HG02610 (cell line): ENCODE data around the gene DEDD2.

Source experiments
- ATAC-seq: cut with Tn5 transposase; IDR thresholded peaks from one replicate; pipeline ENCODE4 v1.9.1; 2021; ENCODE audit warnings: mild to moderate bottlenecking, moderate library complexity; ENCODE audit not compliant: unreplicated experiment

The DEDD2 gene

GRCh38 chr19:42229301-42229854, 11.9 kb upstream of the DEDD2 start:
- no peak for ATAC-seq

GRCh38 chr19:42228641-42229040, 11.2 kb upstream of the DEDD2 start:
- ATAC-seq, result no peak

- no peak for ATAC-seq
These were observed 9.4 kb upstream of the DEDD2 start for GRCh38 chr19:42226886-42227285.

- no peak for ATAC-seq
These were observed 8.3 kb upstream of the DEDD2 start for GRCh38 chr19:42225718-42226292.

- ATAC-seq, result no peak
These were observed 7.7 kb upstream of the DEDD2 start for GRCh38 chr19:42224940-42225717.

GRCh38 chr19:42220751-42221097, 3.2 kb upstream of the DEDD2 start:
- ATAC-seq, result no peak

GRCh38 chr19:42219812-42220750, 2.6 kb upstream of the DEDD2 start, which contains the start of gene ZNF526:
TSS of gene ZNF526 (plus strand) at chr19:42220312. CDS start at chr19:42224404, 4,092 bp downstream.
- peak; percentile 75 for ATAC-seq

- ATAC-seq, result no peak
These were observed 591 bp downstream of the DEDD2 start for GRCh38 chr19:42216653-42217519.

GRCh38 chr19:42214810-42215485, 2.5 kb downstream of the DEDD2 start:
- ATAC-seq, result no peak

- no peak for ATAC-seq
These were observed 4.6 kb downstream of the DEDD2 start for GRCh38 chr19:42212886-42213285.

GRCh38 chr19:42208612-42209011, 8.9 kb downstream of the DEDD2 start:
- no peak for ATAC-seq

- no peak for ATAC-seq
These were observed 9.7 kb downstream of the DEDD2 start for GRCh38 chr19:42207767-42208271.

GRCh38 chr19:42206871-42207755, 10.4 kb downstream of the DEDD2 start:
- no peak for ATAC-seq

GRCh38 chr19:42204664-42205063, 12.8 kb downstream of the DEDD2 start:
- no peak for ATAC-seq

GRCh38 chr19:42203700-42204099, 13.8 kb downstream of the DEDD2 start:
- no peak for ATAC-seq

- ATAC-seq, result no peak
These were observed 15.1 kb downstream of the DEDD2 start for GRCh38 chr19:42202290-42202880.

GRCh38 chr19:42201489-42202289, 15.8 kb downstream of the DEDD2 start:
- no peak for ATAC-seq
